ENCODE measurements around the gene KCNN3.

DNA sequence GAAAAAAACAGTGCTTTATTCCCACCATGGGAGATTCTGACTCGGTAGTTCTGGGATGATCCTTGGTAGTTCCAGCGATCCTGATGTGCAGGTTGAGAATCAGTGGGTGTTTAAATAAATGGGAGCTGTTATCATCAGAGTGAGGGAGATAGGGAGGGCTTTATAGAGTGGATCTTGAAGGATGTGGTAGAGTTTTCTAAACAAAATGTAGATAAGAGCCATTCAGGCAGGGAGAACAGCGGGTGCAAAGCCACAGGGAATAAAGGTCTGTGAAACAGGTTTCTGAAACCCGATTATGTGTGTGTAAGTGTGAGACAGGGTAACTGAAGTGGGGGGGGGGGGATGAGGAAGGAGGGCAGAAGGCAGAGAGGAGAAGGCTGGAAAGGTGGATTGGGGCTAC is 186.3 kb downstream of the KCNN3 start:
- TF ChIP-seq ZFP30 (CRISPR knock-in tag; IDR thresholded peaks at IDR 0.05) (no peak), ARNTL (CRISPR knock-in tag; IDR thresholded peaks at IDR 0.05; ENCODE audit: borderline replicate concordance, low read depth) (no peak), CSRNP3 (CRISPR knock-in tag; IDR thresholded peaks at IDR 0.05) (no peak), GLIS3 (CRISPR knock-in tag; IDR thresholded peaks at IDR 0.05) (no peak), ZC3H10 (CRISPR knock-in tag; IDR thresholded peaks at IDR 0.05) (no peak), OSR1 (CRISPR knock-in tag; IDR thresholded peaks at IDR 0.05) (no peak), TOX (CRISPR knock-in tag; IDR thresholded peaks at IDR 0.05; ENCODE audit: borderline replicate concordance) (no peak), ZNF565 (CRISPR knock-in tag; conservative IDR thresholded peaks at IDR 0.05; ENCODE audit: low read depth) (no peak), TCF4 (CRISPR knock-in tag; IDR thresholded peaks at IDR 0.05; ENCODE audit: borderline replicate concordance) (no peak), RARB (CRISPR knock-in tag; IDR thresholded peaks at IDR 0.05) (no peak)
- TF ChIP-seq, protein P1, sequence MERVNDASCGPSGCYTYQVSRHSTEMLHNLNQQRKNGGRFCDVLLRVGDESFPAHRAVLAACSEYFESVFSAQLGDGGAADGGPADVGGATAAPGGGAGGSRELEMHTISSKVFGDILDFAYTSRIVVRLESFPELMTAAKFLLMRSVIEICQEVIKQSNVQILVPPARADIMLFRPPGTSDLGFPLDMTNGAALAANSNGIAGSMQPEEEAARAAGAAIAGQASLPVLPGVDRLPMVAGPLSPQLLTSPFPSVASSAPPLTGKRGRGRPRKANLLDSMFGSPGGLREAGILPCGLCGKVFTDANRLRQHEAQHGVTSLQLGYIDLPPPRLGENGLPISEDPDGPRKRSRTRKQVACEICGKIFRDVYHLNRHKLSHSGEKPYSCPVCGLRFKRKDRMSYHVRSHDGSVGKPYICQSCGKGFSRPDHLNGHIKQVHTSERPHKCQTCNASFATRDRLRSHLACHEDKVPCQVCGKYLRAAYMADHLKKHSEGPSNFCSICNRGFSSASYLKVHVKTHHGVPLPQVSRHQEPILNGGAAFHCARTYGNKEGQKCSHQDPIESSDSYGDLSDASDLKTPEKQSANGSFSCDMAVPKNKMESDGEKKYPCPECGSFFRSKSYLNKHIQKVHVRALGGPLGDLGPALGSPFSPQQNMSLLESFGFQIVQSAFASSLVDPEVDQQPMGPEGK (CRISPR knock-in tag; IDR thresholded peaks at IDR 0.05; ENCODE audit: borderline replicate concordance) = no peak

All from SK-N-SH treated with all-trans-retinoic acid at 6 μM for 48 hours (cell line).